CD4-positive, alpha-beta T cell treated with Interleukin-12 subunit alpha and Interleukin-12 subunit beta, for 1 hour (primary cell): Measurements from ENCODE around the gene TSTD1.
"Not testable (repeated sequence)": the region's sequence is repeated elsewhere in the genome, so short reads cannot be mapped to it uniquely, and the experiment has no call there.

Source experiments
- DNase-seq: peaks from one replicate; pipeline ENCODE4 v3.0.0-alpha.2; 2020

Gene TSTD1

DNA sequence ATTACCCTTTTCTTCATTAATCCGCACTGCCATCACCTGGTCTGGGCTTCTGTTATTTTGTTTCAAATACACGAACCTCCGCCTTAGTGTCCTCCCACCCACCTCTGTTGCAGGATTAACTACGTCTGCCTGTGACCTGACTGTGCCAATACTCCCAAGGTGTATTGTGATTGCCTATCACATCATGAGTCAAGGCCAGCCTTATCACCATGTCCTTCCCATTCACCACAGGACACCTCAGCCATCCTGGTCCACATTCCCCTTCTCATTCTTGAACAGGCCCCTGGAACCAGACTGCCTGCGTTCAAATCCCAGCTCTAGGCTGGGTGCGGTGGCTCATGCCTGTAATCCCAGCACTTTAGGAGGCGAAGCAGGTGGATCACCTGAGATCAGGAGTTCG lies 32.2 kb downstream of the TSTD1 start:
- no peak for DNase-seq

DNA sequence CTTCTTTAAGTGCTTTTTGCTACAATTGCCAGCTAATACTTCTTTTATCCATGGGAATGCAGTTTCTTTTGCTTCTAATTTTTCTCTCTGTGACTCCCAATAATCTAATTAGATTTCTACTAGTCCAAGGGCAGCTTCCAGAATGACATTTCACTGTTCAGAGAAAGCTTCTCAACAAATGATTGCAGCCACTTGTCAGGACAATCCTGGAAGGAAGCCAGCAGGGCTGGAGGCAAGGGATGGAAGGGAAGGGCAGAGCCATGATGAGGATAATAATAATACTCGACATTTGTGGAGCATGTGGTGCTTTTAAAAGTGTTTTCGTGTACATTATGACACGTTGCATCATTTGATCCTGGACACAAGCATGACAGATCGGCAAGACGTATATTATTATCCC lies 37.2 kb downstream of the TSTD1 start:
- DNase-seq, result no peak

DNA sequence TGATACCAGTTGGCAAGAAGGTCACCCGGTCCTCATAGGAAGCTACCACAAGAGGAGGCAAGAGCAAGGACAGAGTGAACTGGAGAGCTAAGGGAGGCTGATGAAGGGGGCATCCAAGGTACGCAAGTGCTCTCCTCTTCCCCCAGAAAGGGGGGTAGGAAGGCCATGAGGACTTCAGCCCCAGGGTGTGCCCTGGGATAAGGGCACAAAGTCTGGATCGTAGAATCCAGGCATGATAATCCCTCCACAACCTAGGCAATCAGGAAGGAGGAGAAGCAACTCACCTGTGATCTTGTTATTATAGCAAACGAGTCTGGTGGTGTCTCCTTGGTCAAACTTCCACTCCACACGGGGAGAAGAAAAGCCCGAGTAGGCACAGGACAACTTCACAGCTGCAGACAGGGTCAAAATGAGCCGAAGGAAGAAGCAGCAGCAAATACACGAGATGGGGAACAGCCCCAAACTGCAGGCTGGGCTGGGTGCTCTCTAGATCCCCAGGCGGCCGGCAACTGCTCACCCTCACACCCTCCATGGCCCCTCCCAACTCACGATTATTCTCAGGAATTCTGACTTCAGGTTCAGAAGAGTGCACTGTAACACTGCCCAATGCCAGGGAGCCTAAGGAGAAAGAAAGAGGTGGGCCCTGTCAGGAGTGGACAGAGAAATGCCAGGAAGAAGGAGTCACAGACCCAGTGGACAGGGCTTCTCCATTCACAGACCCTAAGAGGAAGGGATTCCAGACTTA lies 37.9 kb downstream of the TSTD1 start:
- no peak for DNase-seq

DNA sequence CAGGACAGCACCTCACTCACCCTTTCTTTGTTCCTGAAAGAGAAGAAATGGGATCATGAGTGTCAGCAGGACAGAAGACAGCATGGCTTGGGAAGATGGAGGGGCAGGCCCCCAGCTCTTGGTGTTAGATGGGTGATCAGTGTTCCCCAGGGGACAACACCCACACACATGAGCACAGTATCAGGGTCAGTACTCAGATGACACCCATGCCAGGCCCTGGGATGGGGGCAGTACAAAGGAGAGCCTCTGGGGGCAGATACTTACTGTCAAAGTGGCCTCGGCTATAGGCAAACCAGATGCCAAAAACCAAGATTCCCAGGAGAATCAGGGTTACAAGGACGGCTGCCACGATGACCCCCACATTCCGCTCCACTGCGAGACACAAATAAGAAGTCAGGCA lies 39.4 kb downstream of the TSTD1 start:
- DNase-seq, result no peak

DNA sequence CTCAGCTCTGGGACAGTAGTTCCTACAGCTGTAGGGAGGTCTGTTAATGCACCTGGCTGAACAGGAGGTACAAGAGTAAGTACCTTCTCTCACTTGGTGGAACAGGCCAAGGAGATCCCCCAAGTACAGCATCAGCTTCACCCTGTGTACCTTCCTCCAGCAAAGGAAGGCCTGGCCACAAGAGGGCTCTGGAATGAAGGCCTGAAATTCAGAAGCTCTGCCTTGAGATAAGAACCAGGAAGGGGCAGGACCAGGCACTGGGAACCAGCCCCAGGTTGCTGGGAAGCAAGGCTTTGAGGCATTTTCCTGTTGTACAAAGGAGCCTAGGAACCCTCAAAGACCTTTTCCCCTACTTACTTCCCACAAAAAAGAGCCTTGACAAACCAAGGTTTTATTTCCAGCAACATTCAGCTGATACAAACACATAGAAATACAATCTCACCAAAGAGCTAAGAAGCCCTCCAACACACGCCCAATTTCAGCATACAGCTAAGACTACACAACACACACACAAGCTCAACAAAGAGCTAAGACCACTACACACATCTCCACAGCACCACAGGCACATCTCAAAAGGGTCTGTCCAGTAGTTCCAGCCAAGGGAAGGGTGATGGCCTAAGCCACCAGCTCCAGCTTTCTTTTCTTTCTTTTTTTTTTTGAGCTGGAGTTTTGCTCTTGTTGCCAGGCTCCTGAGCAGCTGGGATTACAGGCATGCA lies 41.3 kb downstream of the TSTD1 start:
- DNase-seq, result peak; percentile 62

DNA sequence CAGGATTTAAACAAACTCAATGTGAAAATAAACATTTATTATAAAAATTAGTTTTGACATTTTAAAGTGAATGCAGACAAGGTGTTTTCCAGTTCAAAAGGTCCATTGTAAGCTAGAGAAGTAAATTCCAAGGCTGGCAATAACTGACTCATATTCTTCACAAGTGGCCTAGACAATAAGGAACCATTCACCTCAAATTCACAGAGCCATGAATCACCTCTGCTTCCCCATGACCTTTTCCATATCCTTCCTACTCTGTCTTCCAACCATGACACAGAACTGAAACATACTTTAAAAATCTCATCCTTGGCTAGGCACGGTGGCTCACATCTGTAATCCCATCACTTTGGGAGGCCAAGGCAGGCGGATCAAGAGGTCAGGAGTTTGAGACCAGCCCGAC lies 42.6 kb downstream of the TSTD1 start:
- no peak for DNase-seq

DNA sequence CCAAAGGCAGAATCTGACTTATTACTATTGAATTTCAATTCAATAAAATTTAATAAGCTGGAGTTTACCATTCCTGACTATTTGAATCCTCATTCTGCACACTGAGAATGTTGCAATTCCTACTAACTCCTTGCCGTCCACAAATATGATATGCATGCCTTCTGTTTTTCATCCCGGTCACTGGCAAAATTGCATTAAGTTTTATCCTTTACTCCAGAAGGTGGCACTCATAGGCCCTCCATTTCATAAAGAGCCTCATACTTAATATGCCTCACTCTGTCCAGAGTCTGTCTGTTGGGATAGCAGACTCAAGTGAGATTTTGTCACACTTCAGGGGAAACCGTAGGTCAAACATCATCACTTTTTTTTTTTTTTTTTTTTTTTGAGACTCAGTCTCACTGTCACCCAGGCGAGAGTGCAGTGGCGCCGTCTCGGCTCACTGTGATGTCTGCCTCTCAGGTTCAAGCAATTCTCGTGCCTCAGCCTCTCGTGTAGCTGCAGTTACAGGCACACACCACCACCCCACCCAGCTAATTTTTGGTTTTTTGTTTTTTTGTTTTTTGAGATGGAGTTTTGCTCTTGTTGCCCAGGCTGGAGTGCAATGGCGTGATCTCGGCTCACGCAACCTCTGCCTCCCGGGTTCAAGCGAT lies 45.1 kb downstream of the TSTD1 start:
- peak; percentile 20 for DNase-seq

DNA sequence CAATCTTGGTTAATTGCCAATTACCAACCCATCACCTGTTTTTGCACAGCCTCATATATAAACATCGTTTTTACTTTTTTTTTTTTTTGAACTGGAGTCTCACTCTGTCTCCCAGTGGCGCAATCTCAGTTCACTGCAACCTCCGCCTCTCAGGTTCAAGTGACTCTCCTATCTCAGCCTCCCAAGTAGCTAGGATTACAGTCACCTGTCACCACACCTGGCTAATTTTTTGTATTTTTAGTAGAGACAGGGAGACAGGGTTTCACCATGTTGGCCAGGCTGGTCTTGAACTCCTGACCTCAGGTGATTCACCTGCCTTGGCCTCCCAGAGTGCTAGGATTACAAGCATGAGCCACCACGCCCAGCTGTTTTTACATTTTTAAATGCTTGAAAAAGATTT lies 46.7 kb downstream of the TSTD1 start:
- DNase-seq, result not testable (repeated sequence)
